RCC 7860 (cell line): ENCODE data around the gene EME1.
A peak's percentile ranks its signal among the peaks of the same experiment; 100 is the strongest.

Experiments
- DNase-seq: peaks from one replicate; pipeline ENCODE4 v3.0.0-alpha.2; 2015; ENCODE audit warnings: low spot score
- FAIRE-seq: peaks from 2 replicates; lab custom pipeline; 2012; peaks lifted over from hg19 to GRCh38; lab: Jason Lieb, UNC

Gene EME1

DNA sequence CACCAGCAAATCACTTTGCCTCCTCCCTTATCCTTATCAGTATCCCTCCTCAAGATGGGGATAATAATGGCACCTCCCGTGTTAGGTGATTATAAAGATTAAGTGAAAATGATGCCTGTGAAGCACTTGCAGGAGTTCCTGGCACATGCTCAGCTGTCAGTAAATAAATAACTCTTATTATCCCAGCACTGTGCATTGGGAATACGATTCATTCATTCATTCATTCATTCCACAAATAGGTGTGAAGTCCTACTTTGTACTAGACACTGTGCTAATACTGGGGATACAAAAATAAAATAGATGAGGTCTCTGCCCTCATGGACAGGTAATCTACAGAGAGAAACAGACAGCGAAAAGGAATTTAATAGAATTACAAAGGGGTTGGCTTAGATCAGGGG, 25.1 kb upstream of the EME1 start:
- DNase-seq (no peak), FAIRE-seq (no peak)

DNA sequence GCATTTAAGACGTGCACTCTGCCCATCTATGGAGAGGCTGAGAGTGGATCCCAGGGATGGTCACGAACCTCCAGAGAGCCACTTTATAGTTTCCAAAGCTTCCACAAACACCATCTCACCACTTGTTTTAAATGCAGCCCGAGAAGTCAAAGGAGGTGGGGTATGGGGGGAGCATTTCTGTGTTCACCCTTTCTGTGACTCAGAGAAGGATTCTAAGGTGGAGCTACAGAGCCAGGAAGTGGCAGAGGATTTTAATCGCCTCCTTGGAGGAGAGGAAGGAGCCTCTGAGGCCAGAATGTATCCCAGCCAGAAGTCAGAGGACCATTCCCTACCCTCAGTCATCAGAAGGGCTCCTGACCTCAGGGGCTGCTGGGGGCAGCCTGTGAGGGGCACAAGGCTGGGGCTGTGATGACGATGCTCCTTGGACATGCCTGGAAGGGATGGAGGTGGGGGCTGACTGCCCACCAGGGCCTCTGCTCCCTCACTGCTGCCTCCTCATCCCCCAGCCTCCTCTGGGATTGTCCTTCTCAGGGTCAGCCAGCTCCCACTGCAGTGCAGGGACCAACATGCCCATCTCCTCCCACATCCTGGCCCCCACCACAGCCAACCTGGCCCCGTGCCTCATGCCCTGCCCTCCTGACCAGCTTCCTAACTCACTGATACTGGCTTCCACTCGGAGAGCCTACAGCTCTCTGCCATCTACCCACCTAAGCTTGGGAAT, 24.3 kb upstream of the EME1 start:
- DNase-seq (peak; percentile 34), FAIRE-seq (peak; percentile 23)

DNA sequence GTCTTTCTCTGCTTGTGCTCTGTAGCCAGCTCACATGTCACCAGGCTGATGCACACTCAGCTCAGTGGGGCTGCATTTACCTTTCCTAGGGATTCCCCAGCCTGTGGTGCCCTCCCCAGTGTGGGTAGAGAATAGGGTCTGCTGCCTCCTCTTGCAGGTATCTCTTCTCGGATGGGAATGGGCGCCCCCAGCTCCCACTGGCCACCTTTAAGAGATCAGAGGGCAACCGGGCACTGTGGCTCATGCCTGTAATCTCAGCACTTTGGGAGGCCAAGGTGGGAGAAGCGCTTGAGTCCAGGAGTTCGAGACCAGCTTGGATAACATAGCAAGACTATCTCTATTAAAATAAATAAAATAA, 23.8 kb upstream of the EME1 start:
- FAIRE-seq (no peak), DNase-seq (no peak)

DNA sequence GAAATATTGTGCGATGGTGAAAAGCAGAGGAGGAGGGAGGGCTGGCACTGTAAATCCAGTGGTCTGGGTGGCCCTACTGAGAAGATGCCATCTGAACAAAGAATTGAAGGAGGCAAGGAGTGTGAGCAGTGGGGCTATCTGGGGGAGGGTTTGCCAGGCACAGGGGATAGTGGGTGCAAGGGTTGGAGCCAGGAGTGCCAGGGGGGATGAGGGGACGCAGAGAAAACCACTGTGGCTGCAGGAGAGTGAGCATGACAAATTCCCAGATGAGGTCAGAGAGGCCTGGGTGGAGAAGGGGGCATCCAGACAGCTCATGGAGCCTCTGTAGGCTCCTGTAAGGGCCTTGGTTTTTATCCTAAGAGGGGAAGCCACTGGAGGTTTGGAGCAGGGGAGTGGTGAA, 22.3 kb upstream of the EME1 start:
- DNase-seq (no peak), FAIRE-seq (no peak)

DNA sequence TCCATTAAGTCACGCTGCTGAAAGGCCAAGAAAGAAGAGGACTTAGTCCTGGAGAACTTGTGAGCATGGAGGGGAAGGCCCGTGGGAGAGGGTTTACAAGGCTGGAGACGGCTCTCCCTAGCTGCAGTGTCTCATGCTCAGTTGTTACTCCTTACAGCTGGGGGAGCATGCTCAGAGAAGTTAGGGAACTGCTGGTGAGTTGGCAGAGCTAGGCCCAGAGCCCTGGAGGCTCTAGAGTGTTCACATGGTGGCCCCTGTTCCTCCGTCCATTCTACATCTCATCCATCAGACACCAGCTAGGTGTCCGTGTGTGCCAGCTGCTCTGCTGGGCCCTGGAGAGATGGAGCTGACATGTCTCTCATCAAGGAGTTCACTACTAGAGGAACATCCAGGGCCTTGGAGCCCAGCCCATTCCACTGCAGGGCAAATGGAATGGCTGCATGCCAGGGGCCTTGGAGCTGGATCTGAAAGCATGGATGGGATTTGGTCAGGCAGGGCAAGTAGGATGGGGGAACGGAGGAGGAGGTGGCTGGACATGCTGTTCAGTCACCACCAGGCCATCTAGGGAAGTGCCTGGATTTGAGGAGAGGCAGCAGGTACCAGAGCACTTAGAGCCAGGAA, 20.8 kb upstream of the EME1 start:
- no peak for FAIRE-seq

DNA sequence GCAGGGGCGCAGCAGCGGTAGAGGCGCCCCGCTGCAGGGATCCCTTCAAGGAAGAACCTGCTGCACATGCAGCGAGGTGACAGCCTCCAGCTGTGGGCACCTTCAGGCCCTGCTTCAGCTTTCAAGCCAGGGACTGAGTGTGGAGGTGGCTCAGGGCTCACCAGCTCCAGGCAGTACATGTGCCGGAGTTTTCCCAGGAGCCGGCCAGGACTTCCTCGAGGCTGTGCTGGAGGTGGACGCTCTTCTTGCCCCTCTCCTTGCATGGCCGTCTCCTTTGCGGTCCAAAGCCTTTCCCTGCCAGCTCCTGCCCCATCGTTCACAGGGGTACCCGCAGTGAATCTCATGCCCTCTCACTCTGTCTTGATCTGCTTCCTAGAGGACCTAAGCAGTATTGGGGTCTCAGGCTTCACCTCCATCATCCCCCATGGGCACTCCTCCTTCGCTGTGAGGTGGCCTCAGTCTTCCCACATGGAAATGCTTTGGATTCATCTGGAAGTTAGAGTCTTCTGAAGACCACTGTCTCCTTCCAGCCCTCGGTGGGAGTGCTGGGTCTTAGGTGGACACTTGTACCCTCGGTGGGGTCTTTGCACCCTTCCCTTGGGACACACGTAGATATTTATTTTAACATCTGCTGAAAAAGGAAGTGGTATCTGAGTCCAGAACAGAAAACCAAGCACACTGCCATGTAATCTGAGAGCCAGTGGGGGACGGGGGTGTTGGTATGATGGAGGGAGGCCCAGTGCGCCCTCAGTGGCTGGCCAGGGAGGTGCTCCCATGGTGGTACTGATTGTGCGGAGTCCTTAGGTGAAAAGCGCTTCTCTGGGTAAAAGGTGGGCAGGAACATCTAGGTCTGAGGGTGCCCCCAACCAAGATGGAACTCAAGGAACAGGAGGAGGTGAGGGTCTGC, 20.1 kb upstream of the EME1 start:
- FAIRE-seq, result no peak
- no peak for DNase-seq

More for the DNA sequence above, 20.8 kb upstream of the EME1 start:
- no peak for DNase-seq

DNA sequence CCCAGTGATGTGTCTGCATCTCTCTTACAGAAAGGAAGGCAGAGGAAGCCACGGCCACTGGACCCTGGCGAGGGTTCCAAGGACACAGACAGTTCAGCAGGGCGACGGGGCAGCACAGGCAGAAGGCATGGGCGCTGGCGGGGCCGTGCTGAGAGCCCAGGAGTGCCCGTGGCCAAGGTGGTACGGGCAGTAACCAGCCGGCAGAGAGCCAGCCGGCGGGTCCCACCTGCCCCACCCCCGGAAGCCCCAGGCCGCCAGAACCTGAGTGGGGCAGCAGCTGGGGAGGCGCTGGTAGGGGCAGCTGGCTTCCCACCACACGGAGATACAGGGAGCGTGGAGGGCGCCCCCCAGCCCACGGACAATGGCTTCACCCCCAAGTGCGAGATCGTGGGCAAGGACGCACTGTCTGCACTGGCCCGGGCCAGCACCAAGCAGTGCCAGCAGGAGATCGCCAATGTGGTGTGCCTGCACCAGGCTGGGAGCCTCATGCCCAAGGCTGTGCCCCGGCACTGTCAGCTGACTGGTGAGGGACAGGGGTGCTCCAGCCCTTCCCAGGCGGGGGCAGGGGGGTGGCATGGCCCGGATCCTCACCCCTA, 19.3 kb upstream of the EME1 start:
- no peak for FAIRE-seq

DNA sequence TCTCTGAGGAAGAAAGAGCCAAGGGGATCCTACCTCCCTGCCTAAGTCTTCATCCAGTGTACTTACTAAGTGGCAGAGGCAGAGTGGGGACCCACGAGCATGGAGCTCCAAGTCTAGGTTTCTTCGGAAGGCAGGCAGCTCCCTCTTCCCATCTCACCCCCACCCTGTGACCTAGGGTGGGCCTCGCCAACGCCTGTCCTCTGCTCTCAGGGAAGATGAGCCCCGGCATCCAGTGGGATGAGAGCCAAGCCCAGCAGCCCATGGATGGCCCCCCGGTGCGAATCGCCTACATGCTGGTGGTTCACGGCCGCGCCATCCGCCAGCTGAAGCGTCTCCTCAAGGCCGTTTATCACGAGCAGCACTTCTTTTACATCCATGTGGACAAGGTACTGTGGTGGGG, 18.8 kb upstream of the EME1 start:
- DNase-seq (no peak), FAIRE-seq (no peak)

More for the DNA sequence above, 19.3 kb upstream of the EME1 start:
- DNase-seq, result no peak

DNA sequence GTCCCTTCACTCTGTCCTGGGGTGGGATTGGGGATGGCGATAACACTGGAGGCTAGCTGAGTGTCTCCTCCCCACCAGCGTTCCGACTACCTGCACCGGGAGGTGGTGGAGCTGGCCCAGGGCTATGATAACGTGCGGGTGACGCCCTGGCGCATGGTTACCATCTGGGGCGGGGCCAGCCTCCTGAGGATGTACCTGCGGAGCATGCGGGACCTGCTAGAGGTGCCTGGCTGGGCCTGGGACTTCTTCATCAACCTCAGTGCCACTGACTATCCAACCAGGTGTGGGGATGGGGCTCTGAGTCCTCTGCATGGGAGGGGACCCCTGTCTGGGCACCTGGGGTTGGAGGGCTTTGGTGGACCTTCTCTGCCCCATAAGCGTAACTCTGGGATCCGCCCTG, 18.3 kb upstream of the EME1 start:
- FAIRE-seq, result no peak
- DNase-seq, result no peak

DNA sequence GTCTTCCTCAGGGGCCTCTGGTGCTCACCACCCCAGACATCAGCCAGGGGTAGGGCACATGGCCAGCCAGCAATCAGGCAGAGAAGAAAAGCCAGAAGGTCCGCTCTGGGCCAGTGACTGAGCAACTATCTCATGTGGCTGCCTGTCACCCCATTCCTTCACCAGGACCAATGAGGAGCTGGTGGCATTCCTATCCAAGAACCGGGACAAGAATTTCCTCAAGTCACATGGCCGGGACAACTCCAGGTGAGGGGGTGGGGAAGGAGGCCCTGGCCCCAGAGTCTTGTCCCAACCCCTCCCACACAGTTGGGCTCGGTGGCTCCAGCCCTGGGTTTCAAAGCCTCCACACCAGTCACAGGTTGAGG, 17.7 kb upstream of the EME1 start:
- FAIRE-seq, result no peak

DNA sequence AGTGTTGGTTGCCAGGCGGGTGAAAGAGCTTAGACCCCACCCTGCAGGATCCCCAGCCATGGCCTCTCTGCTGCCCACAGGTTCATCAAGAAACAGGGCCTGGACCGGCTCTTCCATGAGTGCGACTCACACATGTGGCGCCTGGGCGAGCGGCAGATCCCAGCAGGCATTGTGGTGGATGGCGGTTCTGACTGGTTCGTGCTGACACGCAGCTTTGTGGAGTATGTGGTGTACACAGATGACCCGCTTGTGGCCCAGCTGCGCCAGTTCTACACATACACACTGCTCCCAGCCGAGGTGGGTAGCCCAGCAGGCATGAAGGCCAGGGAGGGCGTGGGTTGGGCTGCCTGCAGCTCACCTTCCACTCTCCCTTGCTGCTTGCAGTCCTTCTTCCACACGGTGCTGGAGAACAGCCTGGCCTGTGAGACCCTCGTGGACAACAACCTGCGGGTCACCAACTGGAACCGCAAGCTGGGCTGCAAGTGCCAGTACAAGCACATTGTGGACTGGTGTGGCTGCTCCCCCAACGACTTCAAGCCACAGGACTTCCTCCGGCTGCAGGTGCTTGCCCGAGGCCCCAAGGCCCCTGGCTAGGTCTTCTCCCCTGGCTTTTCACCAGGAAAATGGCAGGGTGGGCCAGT, 17.2 kb upstream of the EME1 start:
- DNase-seq (no peak), FAIRE-seq (no peak)

More for the DNA sequence above, 17.7 kb upstream of the EME1 start:
- no peak for DNase-seq

DNA sequence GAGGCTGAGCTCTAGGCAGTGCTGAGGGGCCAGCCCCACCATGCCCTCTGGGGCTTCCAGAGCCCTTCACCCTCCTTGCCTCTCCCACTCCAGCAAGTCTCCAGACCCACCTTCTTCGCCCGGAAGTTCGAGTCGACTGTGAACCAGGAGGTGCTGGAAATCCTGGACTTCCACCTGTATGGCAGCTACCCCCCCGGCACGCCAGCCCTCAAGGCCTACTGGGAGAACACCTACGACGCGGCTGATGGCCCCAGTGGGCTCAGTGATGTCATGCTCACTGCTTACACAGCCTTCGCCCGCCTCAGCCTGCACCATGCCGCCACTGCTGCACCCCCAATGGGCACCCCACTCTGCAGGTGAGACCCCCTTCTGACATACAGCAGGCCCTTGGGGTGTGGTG, 16.6 kb upstream of the EME1 start:
- no peak for FAIRE-seq

DNA sequence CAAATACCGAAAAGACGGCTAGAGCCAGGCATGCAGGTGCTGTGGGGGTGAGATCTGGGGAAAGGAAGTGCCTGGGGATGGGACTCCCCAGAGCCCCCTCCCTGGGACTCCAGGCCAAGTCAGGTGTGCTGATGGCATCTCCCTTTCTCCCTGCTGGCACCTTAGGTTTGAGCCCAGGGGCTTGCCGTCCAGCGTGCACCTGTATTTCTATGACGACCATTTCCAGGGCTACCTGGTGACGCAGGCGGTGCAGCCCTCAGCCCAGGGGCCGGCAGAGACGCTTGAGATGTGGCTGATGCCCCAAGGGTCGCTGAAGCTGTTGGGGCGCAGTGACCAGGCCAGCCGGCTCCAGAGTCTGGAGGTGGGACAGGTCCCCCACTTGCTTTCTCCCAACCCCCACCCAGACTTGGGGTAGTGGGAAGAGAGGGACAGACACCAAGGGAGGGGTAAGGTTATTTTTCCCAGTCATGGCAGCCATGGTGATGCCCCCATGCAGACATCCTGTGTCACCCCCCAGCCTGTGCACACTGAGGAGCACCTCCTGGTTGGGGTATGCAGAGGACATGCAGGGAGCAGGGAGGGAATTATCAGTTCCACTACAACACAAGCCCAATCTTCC, 16.0 kb upstream of the EME1 start:
- no peak for FAIRE-seq
- no peak for DNase-seq

More for the DNA sequence above, 16.6 kb upstream of the EME1 start:
- DNase-seq, result no peak

DNA sequence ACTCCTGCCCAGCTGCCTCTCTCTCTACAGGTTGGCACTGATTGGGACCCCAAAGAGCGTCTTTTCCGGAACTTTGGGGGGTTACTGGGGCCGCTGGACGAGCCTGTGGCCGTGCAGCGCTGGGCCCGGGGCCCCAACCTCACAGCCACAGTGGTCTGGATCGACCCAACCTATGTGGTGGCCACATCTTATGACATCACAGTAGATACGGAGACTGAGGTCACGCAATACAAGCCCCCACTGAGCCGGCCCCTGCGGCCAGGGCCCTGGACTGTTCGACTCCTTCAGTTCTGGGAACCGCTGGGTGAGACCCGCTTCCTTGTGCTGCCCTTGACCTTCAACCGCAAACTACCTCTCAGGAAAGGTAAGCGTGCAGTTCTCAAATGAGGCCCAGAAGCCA, 14.9 kb upstream of the EME1 start:
- no peak for DNase-seq
- FAIRE-seq, result no peak

DNA sequence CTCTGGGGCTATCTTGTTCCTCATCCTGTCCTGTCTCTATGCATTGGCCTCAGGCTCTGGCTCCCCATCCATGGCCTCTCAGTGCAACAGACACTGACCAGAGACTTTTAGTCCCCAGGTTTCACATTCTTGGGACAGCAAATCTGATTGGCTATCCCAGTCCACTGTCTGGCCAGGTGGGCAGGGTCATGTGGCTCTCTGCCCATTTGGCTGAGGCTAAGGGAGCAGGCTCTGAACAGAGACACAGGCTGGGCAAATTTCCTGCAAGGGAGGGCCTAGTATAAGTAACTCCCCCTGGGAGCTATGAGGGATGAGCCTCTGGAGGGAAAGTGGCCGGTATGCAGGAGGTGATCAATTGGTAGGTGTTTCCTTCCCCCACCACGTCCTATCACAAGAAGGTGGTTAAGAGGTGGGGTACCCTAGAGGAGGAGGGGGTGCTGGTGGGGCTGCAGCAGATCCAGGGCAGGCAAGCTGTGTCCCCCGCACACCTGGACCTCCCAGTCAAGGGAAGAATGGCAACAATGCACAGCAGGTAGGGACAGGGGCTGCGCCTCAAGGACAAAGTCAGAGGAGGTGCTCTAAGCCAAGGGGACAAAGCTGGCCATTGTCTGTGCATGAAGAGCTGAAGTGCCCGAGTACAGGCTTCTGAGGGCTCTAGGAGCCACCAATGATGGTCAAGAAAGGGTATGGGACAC, 13.9 kb upstream of the EME1 start:
- no peak for DNase-seq
- FAIRE-seq, result no peak

DNA sequence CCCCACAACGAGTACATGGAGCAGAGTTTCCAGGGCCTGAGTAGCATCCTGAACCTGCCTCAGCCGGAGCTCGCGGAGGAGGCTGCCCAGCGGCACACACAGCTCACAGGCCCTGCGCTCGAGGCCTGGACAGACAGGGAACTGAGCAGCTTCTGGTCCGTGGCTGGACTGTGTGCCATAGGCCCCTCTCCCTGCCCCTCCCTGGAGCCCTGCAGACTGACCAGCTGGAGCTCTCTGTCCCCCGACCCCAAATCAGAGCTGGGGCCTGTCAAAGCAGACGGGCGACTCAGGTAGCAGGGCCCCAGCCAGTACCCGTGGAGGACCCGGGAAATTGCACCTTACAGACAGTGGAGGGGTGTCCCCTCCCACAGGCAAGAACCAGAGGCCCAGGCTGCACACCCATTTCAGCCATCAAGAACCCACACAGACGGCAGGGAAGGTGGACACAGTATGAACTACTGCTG, 13.0 kb upstream of the EME1 start:
- DNase-seq, result no peak
- no peak for FAIRE-seq

DNA sequence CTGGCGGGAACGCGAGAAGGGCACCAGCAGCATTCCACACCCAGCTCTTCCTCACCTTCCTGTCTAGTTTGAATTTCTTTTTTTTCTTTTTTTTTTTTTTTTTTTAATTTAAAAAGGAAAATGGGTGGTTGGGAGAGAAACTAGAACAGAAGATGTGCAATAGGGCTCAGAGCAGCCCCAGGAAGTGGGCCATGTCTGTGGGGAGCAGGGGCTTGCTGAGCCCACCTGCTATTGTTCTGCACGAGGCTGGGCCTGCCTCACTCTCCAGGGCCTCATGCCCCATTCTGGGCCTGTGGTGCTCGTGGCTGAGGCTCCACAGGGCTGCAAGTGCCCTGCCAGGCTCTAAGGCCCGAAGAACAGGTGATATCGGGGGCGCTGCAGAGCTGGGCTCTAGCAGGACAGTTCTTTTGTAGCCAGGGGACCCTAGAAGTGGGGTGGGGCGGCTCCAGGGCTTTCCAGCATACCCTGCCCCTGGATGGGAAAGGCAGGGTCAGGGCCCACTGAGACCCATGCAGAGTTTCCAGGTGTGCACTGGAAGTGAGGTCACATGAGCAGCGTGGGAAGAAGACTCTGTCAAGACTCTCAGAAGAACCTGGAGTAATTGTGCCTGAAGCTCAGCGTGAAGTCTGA, 12.4 kb upstream of the EME1 start:
- DNase-seq (no peak), FAIRE-seq (no peak)

DNA sequence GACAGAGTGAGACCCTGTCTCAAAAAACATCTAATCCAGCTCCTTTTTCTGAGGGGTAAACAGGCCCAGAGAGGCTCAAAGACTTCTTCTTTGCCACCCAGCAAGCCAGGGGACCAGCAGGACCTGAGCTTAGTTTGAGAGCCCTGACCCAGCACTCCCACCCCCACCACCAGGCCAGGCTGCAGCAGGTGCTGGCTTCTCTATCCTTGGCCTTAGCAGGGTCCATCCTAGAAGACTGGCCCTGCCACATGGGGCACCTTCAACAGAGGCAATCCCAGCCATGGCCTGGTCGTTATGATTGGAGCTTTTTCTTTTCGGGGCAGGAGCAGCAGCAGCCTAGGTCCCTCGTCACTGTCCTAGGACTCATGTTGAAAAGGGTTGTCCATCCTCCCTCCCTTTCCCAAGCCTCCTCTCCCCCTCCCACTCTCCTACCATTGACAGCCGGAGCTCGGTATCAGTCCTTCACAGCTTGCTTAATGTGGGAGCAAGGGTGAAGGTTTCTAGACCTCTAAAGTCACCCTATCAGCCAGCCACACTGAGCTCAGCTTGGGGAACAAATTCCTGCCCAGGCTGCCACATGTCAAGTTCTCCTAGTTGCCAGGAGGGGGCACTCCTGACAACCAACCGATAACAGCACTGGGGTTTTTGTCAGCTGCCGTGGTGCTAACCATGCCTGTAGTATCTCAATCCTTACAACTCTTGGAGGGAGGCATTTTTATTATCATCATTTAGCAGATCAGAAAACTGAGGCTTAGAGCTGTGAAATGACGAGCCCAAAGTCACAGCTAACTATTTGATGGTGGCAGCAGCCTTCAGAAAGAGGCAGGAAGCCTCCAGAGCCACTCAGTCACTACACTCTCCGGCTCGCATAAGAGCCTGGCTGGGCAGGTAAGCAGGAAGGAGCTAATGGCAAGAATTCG, 11.2 kb upstream of the EME1 start:
- FAIRE-seq (no peak), DNase-seq (peak; percentile 39)
